ENCODE measurements around the gene TLR8. TPM values are rescaled to one million over a fixed set of nuclear protein-coding genes. Genes with fewer than 3 reads are reported as not detected.

The TLR8 gene
- total RNA-seq, 1 donor from 2014 or later, result not detected

GRCh38 chrX:12912791-12913482, 6.5 kb downstream of the TLR8 start:
- FAIRE-seq (no peak), DNase-seq (ENCODE audit: low read depth) (no peak)
- H3K4me3 ChIP-seq (ENCODE audit: low read depth, low read length), result no peak overlapping the region
- TF ChIP-seq CTCF (IDR thresholded peaks at IDR 0.05; ENCODE audit: insufficient read depth, low read length, severe bottlenecking), result no peak
- no peaks in the 10 kb centered on the region for H3K27me3 ChIP-seq (ENCODE audit: control insufficient read depth, insufficient read depth, low read length)
- no peaks in the 10 kb centered on the region for H3K36me3 ChIP-seq (ENCODE audit: control insufficient read depth, insufficient read depth, low read length)

- TF ChIP-seq CTCF (IDR thresholded peaks at IDR 0.05; ENCODE audit: insufficient read depth, low read length, severe bottlenecking), result no peak
- FAIRE-seq (no peak), DNase-seq (ENCODE audit: low read depth) (no peak)
- Histone ChIP-seq H3K27me3 (ENCODE audit: control insufficient read depth, insufficient read depth, low read length) (no peaks in the 10 kb centered on the region), H3K4me3 (ENCODE audit: low read depth, low read length) (no peak overlapping the region), H3K36me3 (ENCODE audit: control insufficient read depth, insufficient read depth, low read length) (no peaks in the 10 kb centered on the region)
These were observed 11.3 kb downstream of the TLR8 start for GRCh38 chrX:12917753-12918152.

DNA sequence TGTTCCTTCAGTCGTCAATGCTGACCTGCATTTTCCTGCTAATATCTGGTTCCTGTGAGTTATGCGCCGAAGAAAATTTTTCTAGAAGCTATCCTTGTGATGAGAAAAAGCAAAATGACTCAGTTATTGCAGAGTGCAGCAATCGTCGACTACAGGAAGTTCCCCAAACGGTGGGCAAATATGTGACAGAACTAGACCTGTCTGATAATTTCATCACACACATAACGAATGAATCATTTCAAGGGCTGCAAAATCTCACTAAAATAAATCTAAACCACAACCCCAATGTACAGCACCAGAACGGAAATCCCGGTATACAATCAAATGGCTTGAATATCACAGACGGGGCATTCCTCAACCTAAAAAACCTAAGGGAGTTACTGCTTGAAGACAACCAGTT, 12.6 kb downstream of the TLR8 start:
- Histone ChIP-seq H3K4me3 (ENCODE audit: low read depth, low read length) (no peak overlapping the region), H3K36me3 (ENCODE audit: control insufficient read depth, insufficient read depth, low read length) (no peaks in the 10 kb centered on the region), H3K27me3 (ENCODE audit: control insufficient read depth, insufficient read depth, low read length) (no peaks in the 10 kb centered on the region)
- FAIRE-seq (no peak), DNase-seq (ENCODE audit: low read depth) (peak; percentile 75)
- no peak for TF ChIP-seq CTCF (IDR thresholded peaks at IDR 0.05; ENCODE audit: insufficient read depth, low read length, severe bottlenecking)

- no peak for TF ChIP-seq CTCF (IDR thresholded peaks at IDR 0.05; ENCODE audit: insufficient read depth, low read length, severe bottlenecking)
- no peaks in the 10 kb centered on the region for H3K36me3 ChIP-seq (ENCODE audit: control insufficient read depth, insufficient read depth, low read length)
- H3K4me3 ChIP-seq (ENCODE audit: low read depth, low read length), result no peak overlapping the region
- no peak for DNase-seq (ENCODE audit: low read depth)
- FAIRE-seq, result no peak
- no peaks in the 10 kb centered on the region for H3K27me3 ChIP-seq (ENCODE audit: control insufficient read depth, insufficient read depth, low read length)
These were observed 13.2 kb downstream of the TLR8 start for GRCh38 chrX:12919620-12920019.

GRCh38 chrX:12920990-12921389, 14.6 kb downstream of the TLR8 start:
- DNase-seq (ENCODE audit: low read depth), result no peak
- H3K4me3 ChIP-seq (ENCODE audit: low read depth, low read length), result no peak overlapping the region
- no peak for FAIRE-seq
- TF ChIP-seq CTCF (IDR thresholded peaks at IDR 0.05; ENCODE audit: insufficient read depth, low read length, severe bottlenecking), result no peak
- H3K36me3 ChIP-seq (ENCODE audit: control insufficient read depth, insufficient read depth, low read length), result no peaks in the 10 kb centered on the region
- H3K27me3 ChIP-seq (ENCODE audit: control insufficient read depth, insufficient read depth, low read length), result no peaks in the 10 kb centered on the region

Data from bronchial epithelial cell (primary cell).